SU-DHL-6 (cell line): ENCODE measurements around the gene TMEM50B.

ENCODE experiments used
- H2AFZ ChIP-seq: fragments of 200-600 bp; sonication (generic); 2 replicates; pipeline ENCODE4 v1.6.1; 2014; ENCODE audit warnings: low read depth, mild to moderate bottlenecking, moderate library complexity, mixed read lengths, antibody characterized with exemption, low read length; ENCODE audit not compliant: severe bottlenecking
- H3F3A ChIP-seq: fragments of 200-600 bp; shearing (Covaris generic); 2 replicates; pipeline ENCODE4 v1.6.0; 2016; ENCODE audit warnings: antibody characterized with exemption, mild to moderate bottlenecking; ENCODE audit not compliant: insufficient read depth
- H3K27ac ChIP-seq: fragments of 200-600 bp; sonication (generic); 2 replicates; pipeline ENCODE4 v1.5.1; 2016; ENCODE audit warnings: low read depth, mild to moderate bottlenecking, low read length, moderate library complexity, mixed read lengths
- H3K27me3 ChIP-seq: fragments of 200-600 bp; sonication (generic), shearing (Covaris generic); 2 replicates; pipeline ENCODE4 v1.6.0; 2014; ENCODE audit warnings: mild to moderate bottlenecking, low read length
- H3K36me3 ChIP-seq: fragments of 200-600 bp; sonication (generic); 2 replicates; pipeline ENCODE4 v1.6.1; 2014; ENCODE audit warnings: mild to moderate bottlenecking, low read length, mixed read lengths
- H3K4me2 ChIP-seq: fragments of 300-600, 200-600 bp; shearing (Covaris generic), sonication (generic); 2 replicates; pipeline ENCODE4 v1.6.0; 2014; ENCODE audit warnings: low read length, low read depth, mild to moderate bottlenecking; ENCODE audit not compliant: poor library complexity, severe bottlenecking
- H3K4me3 ChIP-seq: fragments of 200-600 bp; sonication (generic); 2 replicates; pipeline ENCODE4 v1.5.1; 2014; ENCODE audit warnings: antibody characterized with exemption, low read length, mild to moderate bottlenecking, mixed read lengths; ENCODE audit not compliant: insufficient read depth, poor library complexity, severe bottlenecking
- H3K79me2 ChIP-seq: fragments of 200-600 bp; sonication (generic); 2 replicates; pipeline ENCODE4 v1.6.1; 2014; ENCODE audit warnings: mild to moderate bottlenecking, low read length, moderate library complexity; ENCODE audit not compliant: insufficient read depth
- H3K9ac ChIP-seq: fragments of 200-600 bp; sonication (generic); 2 replicates; pipeline ENCODE4 v1.7.0; 2014; ENCODE audit warnings: mild to moderate bottlenecking, low read length
- H3K9me2 ChIP-seq: fragments of 200-600 bp; sonication (generic); replicated peaks from 2 replicates; pipeline ENCODE4 v1.6.1; 2014; ENCODE audit warnings: low read length; ENCODE audit not compliant: insufficient read depth
- H3K9me3 ChIP-seq: fragments of 200-600 bp; sonication (generic); 2 replicates; pipeline ENCODE4 v1.6.1; 2014; ENCODE audit warnings: low read length, mixed read lengths; ENCODE audit not compliant: insufficient read depth
- H4K20me1 ChIP-seq: fragments of 200-600 bp; sonication (generic); 2 replicates; pipeline ENCODE4 v1.6.1; 2014; ENCODE audit warnings: low read depth, mild to moderate bottlenecking, antibody characterized with exemption, low read length, moderate library complexity, mixed read lengths
- EZH2phosphoT487 ChIP-seq: fragments of 200-600 bp; sonication (generic), shearing (Covaris generic); conservative IDR thresholded peaks from 2 replicates; pipeline ENCODE4 v1.6.1; 2018; ENCODE audit warnings: mild to moderate bottlenecking, antibody characterized with exemption, low read length, moderate library complexity, mixed read lengths
- TF ChIP-seq, protein P1 (sequence below): fragments of 200-600 bp; sonication (generic); IDR thresholded peaks from one replicate; pipeline ENCODE4 v1.5.1; 2017; ENCODE audit warnings: antibody characterized with exemption, mild to moderate bottlenecking, low read length, moderate library complexity; ENCODE audit not compliant: insufficient read depth, poor library complexity, severe bottlenecking

The TMEM50B gene

DNA sequence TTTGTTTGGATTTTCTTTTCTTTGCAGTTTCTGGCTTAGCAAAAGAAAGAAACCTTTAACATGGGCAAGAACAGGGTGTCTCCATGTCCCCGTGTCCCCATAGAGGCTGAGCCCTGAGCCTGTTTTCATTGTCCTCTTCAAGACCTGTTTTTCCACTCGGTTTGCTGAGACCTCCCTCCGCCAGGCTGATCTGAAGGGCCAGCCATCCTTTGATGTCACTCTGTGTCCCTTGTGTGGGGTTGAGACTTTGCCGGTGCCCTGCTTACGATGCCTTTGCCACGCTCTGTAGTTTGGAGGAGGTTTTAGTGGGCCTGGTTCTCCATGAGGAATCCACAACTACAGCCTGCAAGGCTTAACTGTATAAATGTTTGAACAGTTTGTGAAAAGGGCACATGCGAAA is 52.7 kb downstream of the TMEM50B start:
- no peaks in the 10 kb centered on the region for H3K9me2 ChIP-seq
- no peak overlapping the region for H3K4me3 ChIP-seq
- H3K9ac ChIP-seq: no peak overlapping the region
- no peaks in the 10 kb centered on the region; the same call in 1 of the 2 replicates for H4K20me1 ChIP-seq
- H3K27ac ChIP-seq: no peak overlapping the region
- H3K4me2 ChIP-seq: no peak overlapping the region
- no peak overlapping the region for H2AFZ ChIP-seq
- H3K36me3 ChIP-seq: peaks cover 26% of the 10 kb centered on the region
- H3K79me2 ChIP-seq: no peaks in the 10 kb centered on the region
- H3K9me3 ChIP-seq: no peaks in the 10 kb centered on the region
- no peak for TF ChIP-seq EZH2phosphoT487
- TF ChIP-seq, protein P1, sequence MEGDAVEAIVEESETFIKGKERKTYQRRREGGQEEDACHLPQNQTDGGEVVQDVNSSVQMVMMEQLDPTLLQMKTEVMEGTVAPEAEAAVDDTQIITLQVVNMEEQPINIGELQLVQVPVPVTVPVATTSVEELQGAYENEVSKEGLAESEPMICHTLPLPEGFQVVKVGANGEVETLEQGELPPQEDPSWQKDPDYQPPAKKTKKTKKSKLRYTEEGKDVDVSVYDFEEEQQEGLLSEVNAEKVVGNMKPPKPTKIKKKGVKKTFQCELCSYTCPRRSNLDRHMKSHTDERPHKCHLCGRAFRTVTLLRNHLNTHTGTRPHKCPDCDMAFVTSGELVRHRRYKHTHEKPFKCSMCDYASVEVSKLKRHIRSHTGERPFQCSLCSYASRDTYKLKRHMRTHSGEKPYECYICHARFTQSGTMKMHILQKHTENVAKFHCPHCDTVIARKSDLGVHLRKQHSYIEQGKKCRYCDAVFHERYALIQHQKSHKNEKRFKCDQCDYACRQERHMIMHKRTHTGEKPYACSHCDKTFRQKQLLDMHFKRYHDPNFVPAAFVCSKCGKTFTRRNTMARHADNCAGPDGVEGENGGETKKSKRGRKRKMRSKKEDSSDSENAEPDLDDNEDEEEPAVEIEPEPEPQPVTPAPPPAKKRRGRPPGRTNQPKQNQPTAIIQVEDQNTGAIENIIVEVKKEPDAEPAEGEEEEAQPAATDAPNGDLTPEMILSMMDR: no peak
- H3K27me3 ChIP-seq: no peaks in the 10 kb centered on the region
- H3F3A ChIP-seq: no peaks in the 10 kb centered on the region

DNA sequence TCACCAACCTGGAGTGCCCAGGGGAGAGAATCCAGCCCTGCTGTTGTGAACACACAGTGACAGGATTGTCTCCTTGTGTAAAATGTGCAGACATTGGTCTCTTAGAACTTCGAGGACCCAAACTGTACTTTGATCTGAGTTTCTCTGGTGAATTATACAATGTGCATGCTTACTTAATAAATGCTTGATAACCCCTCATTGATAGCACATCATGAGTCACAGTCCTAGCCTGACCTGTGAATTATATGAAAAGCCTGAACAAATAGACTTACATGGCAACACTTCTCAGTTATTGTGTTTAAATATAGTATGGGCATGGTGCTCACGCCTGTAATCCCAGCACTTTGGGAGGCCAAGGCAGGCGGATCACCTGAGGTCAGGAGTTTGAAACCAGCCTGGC is 53.9 kb downstream of the TMEM50B start:
- Histone ChIP-seq H3F3A (no peaks in the 10 kb centered on the region), H2AFZ (no peak overlapping the region), H3K79me2 (peaks cover 6% of the 10 kb centered on the region; the same call in 1 of the 2 replicates), H4K20me1 (no peaks in the 10 kb centered on the region; the same call in 1 of the 2 replicates), H3K9me3 (no peaks in the 10 kb centered on the region), H3K4me2 (no peak overlapping the region), H3K9ac (no peak overlapping the region), H3K27me3 (no peaks in the 10 kb centered on the region), H3K9me2 (no peaks in the 10 kb centered on the region), H3K27ac (no peak overlapping the region), H3K36me3 (peaks cover 24% of the 10 kb centered on the region), H3K4me3 (no peak overlapping the region)
- TF ChIP-seq EZH2phosphoT487: no peak
- TF ChIP-seq, protein P1: no peak

DNA sequence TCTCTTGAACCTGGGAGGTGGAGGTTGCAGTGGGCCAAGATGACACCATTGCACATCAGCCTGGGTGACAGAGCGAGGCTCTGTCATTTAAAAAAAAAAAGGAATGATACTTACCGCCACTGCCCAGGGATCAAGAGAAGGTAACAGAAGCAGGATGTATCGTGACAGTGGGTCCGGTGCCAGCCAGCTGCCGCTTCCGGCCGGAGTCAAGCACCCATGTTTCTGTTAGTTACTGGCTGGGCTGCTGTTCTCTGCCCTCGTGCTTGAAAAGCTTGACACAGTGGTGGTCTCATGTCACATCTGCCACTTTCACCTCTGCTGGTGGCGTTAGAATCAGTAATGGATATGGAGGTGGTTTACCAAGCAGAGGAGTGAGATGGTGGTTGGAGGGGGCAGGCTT is 55.6 kb downstream of the TMEM50B start:
- no peaks in the 10 kb centered on the region; the same call in 1 of the 2 replicates for H4K20me1 ChIP-seq
- H2AFZ ChIP-seq: no peak overlapping the region
- no peaks in the 10 kb centered on the region for H3K9me2 ChIP-seq
- H3K27ac ChIP-seq: no peak overlapping the region
- no peak overlapping the region for H3K4me3 ChIP-seq
- H3K9ac ChIP-seq: no peak overlapping the region
- peaks cover 21% of the 10 kb centered on the region for H3K79me2 ChIP-seq
- TF ChIP-seq, protein P1: no peak
- TF ChIP-seq EZH2phosphoT487: no peak
- H3K4me2 ChIP-seq: no peak overlapping the region
- H3K27me3 ChIP-seq: no peaks in the 10 kb centered on the region
- H3K9me3 ChIP-seq: no peaks in the 10 kb centered on the region
- no peaks in the 10 kb centered on the region for H3F3A ChIP-seq
- H3K36me3 ChIP-seq: peaks cover 23% of the 10 kb centered on the region
